K562 (cell line): Measurements from ENCODE around the gene KCNQ5. TPM values are rescaled to one million over a fixed set of nuclear protein-coding genes. Genes with fewer than 3 reads are reported as not detected.

Experiments
- ATAC-seq: fragments of 200-7000 bp; cut with Tn5 transposase; 3 replicates; pipeline ENCODE4 v1.9.1; 2020; ENCODE audit warnings: moderate library complexity
- BruUV-seq: library from RNA; stranded (reverse); fragments of 400-500 nt; replicated peaks from 2 replicates; lab custom pipeline; 2021; lab: Mats Ljungman, UMichigan
- CTCF ChIA-PET: fragments of 300-600 bp; formaldehyde crosslinking; extraction: SDS; loops from one replicate; lab custom pipeline; 2021; ENCODE audit warnings: low intra/inter-chr PET ratio; lab: Yijun Ruan, JAX
- POLR2A ChIA-PET: fragments of 300-600, 350-650 bp; sonication (Branson Sonifier 250); formaldehyde crosslinking; extraction: SDS; loops from one replicate; lab custom pipeline; 2021; ENCODE audit warnings: antibody characterized with exemption, inconsistent platforms; lab: Yijun Ruan, JAX
- DNase-seq, 4 experiments: peaks; one replicate each; pipeline versions ENCODE4 v3.0.0 to v3.0.0-alpha.2; 2011 to 2018; ENCODE audit warnings: low spot score in 3 of 4, mixed read lengths in 3 of 4; ENCODE audit errors: extremely low read depth in 1 of 4
- FAIRE-seq: peaks from 2 replicates; lab custom pipeline; 2011; peaks lifted over from hg19 to GRCh38; lab: Jason Lieb, UNC
- H2AFZ ChIP-seq: 2 replicates; pipeline ENCODE4 v1.6.0; 2011; ENCODE audit warnings: low read depth, low read length, control low read depth, inconsistent platforms
- H3K27ac ChIP-seq: fragments of 200-600 bp; 3 replicates; pipeline ENCODE4 v1.8.0; 2011; ENCODE audit warnings: low read depth, mild to moderate bottlenecking, control low read depth, inconsistent platforms, low read length, moderate library complexity, mixed read lengths; ENCODE audit errors: extremely low read depth
- H3K27me3 ChIP-seq, 2 experiments: fragments of 300-600 bp in 1 of 2; 2 replicates in 1 of 2; 3 replicates in 1 of 2; pipeline versions ENCODE4 v1.6.0 to v1.8.0; 2011; ENCODE audit warnings: inconsistent platforms in 2 of 2, low read length in 2 of 2, mild to moderate bottlenecking in 1 of 2, mixed read lengths in 1 of 2, moderate library complexity in 1 of 2; ENCODE audit not compliant: control insufficient read depth in 2 of 2, insufficient read depth in 2 of 2
- H3K36me3 ChIP-seq: fragments of 300-600 bp; 3 replicates; pipeline ENCODE4 v1.8.0; 2011; ENCODE audit warnings: mild to moderate bottlenecking, low read length, inconsistent platforms; ENCODE audit not compliant: control insufficient read depth, insufficient read depth
- H3K4me1 ChIP-seq, 2 experiments: fragments of 200-600 bp in 1 of 2; replicated peaks in 1 of 2; 2 replicates in 1 of 2; 3 replicates in 1 of 2; pipeline versions ENCODE4 v1.5.1 to v1.8.0; 2011; ENCODE audit warnings: inconsistent platforms in 2 of 2, low read length in 2 of 2, mild to moderate bottlenecking in 1 of 2, mixed read lengths in 1 of 2, moderate library complexity in 1 of 2; ENCODE audit not compliant: control insufficient read depth in 2 of 2, insufficient read depth in 2 of 2
- H3K4me2 ChIP-seq: 2 replicates; pipeline ENCODE4 v1.6.1; 2011; ENCODE audit warnings: low read length, control low read depth, inconsistent platforms, mixed read lengths; ENCODE audit not compliant: insufficient read depth
- H3K4me3 ChIP-seq: fragments of 200-600 bp; sonication (generic), shearing (Covaris generic); 2 replicates; pipeline ENCODE4 v1.5.1; 2016; ENCODE audit warnings: control low read depth, inconsistent platforms
- H3K79me2 ChIP-seq: fragments of 200-600 bp; 3 replicates; pipeline ENCODE4 v1.8.0; 2011; ENCODE audit warnings: low read length, inconsistent platforms; ENCODE audit not compliant: control insufficient read depth, insufficient read depth
- H3K9ac ChIP-seq, 2 experiments: 2 replicates each; pipeline versions ENCODE4 v1.6.0 to v1.6.1; 2011; ENCODE audit warnings: low read depth in 2 of 2, low read length in 2 of 2, control low read depth in 1 of 2, inconsistent platforms in 1 of 2, mild to moderate bottlenecking in 1 of 2, mixed read lengths in 1 of 2; ENCODE audit not compliant: insufficient read depth in 1 of 2
- H3K9me1 ChIP-seq: one replicate; pipeline ENCODE4 v1.6.0; 2011; ENCODE audit warnings: inconsistent platforms, mild to moderate bottlenecking, low read length, moderate library complexity; ENCODE audit not compliant: control insufficient read depth, insufficient read depth
- H3K9me3 ChIP-seq: replicated peaks from 2 replicates; pipeline ENCODE4 v1.5.1; 2011; ENCODE audit warnings: low read depth, low read length, inconsistent platforms; ENCODE audit not compliant: control insufficient read depth, insufficient read depth
- H4K20me1 ChIP-seq: replicated peaks from 2 replicates; pipeline ENCODE4 v1.6.1; 2011; ENCODE audit warnings: low read length, inconsistent platforms, mixed read lengths; ENCODE audit not compliant: control insufficient read depth, insufficient read depth
- ARID4B ChIP-seq: sonication (generic); formaldehyde crosslinking; IDR thresholded peaks from 2 replicates; pipeline ENCODE4 v1.8.0; 2022; ENCODE audit warnings: mild to moderate bottlenecking, missing genetic modification reagents
- CEBPB ChIP-seq: fragments of 450-650 bp; IDR thresholded peaks from 2 replicates; pipeline ENCODE4 v1.6.1; 2016; ENCODE audit warnings: missing genetic modification characterization, missing compliant biosample characterization
- ERF ChIP-seq: fragments of 450-650 bp; formaldehyde crosslinking; IDR thresholded peaks from 2 replicates; pipeline ENCODE4 v1.4.0; 2020; ENCODE audit warnings: mild to moderate bottlenecking, mixed read lengths
- ETS2 ChIP-seq: IDR thresholded peaks from 2 replicates; pipeline ENCODE4 v1.6.1; 2016; ENCODE audit warnings: borderline replicate concordance, missing genetic modification characterization, mild to moderate bottlenecking, moderate library complexity, missing compliant biosample characterization; ENCODE audit not compliant: poor library complexity, severe bottlenecking
- FOXA1 ChIP-seq: fragments of 450-650 bp; IDR thresholded peaks from 2 replicates; pipeline ENCODE4 v1.6.1; 2016; ENCODE audit warnings: mild to moderate bottlenecking, borderline replicate concordance
- PTTG1 ChIP-seq: fragments of 450-650 bp; IDR thresholded peaks from 2 replicates; pipeline ENCODE4 v1.6.1; 2016; ENCODE audit warnings: low read depth, mild to moderate bottlenecking, missing genetic modification characterization, missing compliant biosample characterization
- TFAM ChIP-seq: fragments of 250-450 bp; sonication (Bioruptor Pico); conservative IDR thresholded peaks from 2 replicates; pipeline ENCODE4 v1.5.0; 2021; ENCODE audit warnings: mild to moderate bottlenecking, moderate library complexity
- TFAP4 ChIP-seq: sonication (generic); formaldehyde crosslinking; IDR thresholded peaks from 2 replicates; pipeline ENCODE4 v1.8.0; 2022; ENCODE audit warnings: missing genetic modification reagents, mild to moderate bottlenecking, moderate library complexity, borderline replicate concordance
- ZNF143 ChIP-seq: sonication (generic); formaldehyde crosslinking; IDR thresholded peaks from 2 replicates; pipeline ENCODE4 v1.9.0; 2022; ENCODE audit warnings: mild to moderate bottlenecking, missing genetic modification reagents
- ZNF217 ChIP-seq: sonication (generic); formaldehyde crosslinking; IDR thresholded peaks from 2 replicates; pipeline ENCODE4 v1.8.0; 2022; ENCODE audit warnings: mild to moderate bottlenecking, missing genetic modification reagents
- WGBS: fragments of 100-300 bp; shearing (Covaris generic); methylation state at CpG from one replicate; pipeline ENCODE4 v1.1.6; 2016; ENCODE audit warnings: low coverage, mixed read lengths; ENCODE audit not compliant: insufficient coverage; ENCODE audit errors: missing lambda C conversion rate; 5-methylcytosine and 5-hydroxymethylcytosine counted together
- in situ Hi-C: fragments of 300-500 bp; cut with MboI; formaldehyde crosslinking; loops from 4 replicates; pipeline ENCODE4 v1.15.0; 2018; ENCODE audit warnings: inconsistent platforms, mixed read lengths
- intact Hi-C: fragments of 100-400 bp; cut with micrococcal nuclease; formaldehyde crosslinking; loops from 2 replicates; pipeline ENCODE4 v1.14.2; 2022
- polyA plus RNA-seq, 8 experiments: library from polyadenylated mRNA; depleted of rRNA in 4 of 8; stranded (reverse) in 5 of 8; unstranded in 3 of 8; fragments of >200 nt; fragmentation: Nextera tagmentation in 2 of 8; fragmentation: Illumina TruSeq in 1 of 8; extraction: Ambion mirVana in 2 of 8; extraction: Trizol in 1 of 8; gene quantifications; 2 replicates each; pipeline versions ENCODE4 v1.2.1 to v1.2.3, GENCODE V29; 2011 to 2014; ENCODE audit warnings: inconsistent platforms in 1 of 8, missing spikeins in 1 of 8
- total RNA-seq, 7 experiments: library from RNA; depleted of rRNA in 6 of 7; stranded (reverse); fragments of >200 nt in 6 of 7; fragmentation: Illumina TruSeq in 2 of 7; extraction: Trizol in 2 of 7; gene quantifications; 2 replicates each; pipeline versions ENCODE4 v1.2.1 to v1.2.3, GENCODE V29; 2011 to 2021; ENCODE audit warnings: low replicate concordance in 1 of 7

KCNQ5 gene
- total and polyA plus RNA-seq, 9 of the 15 experiments (the other 6 are each of a cell fraction or from before 2014, with no cell fraction given) = 0.31 to 5.9 (median 2.6) TPM

GRCh38 chr6:72783666-72784065 is 161.8 kb downstream of the KCNQ5 start:
- Histone ChIP-seq H3K4me3 (no peak overlapping the region), H3K9me1 (no peaks in the 10 kb centered on the region), H3K9me3 (no peaks in the 10 kb centered on the region), H3K79me2 (no peaks in the 10 kb centered on the region), H4K20me1 (no peaks in the 10 kb centered on the region), H3K4me2 (no peak overlapping the region), H3K27ac (no peak overlapping the region), H3K4me1 (no peaks in the 10 kb centered on the region), H2AFZ (no peak overlapping the region), H3K36me3 (no peaks in the 10 kb centered on the region), H3K27me3 (no peaks in the 10 kb centered on the region), H3K9ac (no peak overlapping the region)
- ChIA-PET POLR2A (no interaction called here), CTCF (no interaction called here)
- BruUV-seq = no TSS peak
- no peak for ATAC-seq
- in situ Hi-C loops (no loop called here), intact Hi-C loops (no loop called here)
- 24% methylated on average over 1 of the region's 1 CpG for WGBS
- TF ChIP-seq TFAM (no peak), ERF (CRISPR knock-in tag) (no peak), TFAP4 (CRISPR knock-in tag) (no peak), ZNF217 (CRISPR knock-in tag) (no peak), FOXA1 (no peak), CEBPB (tag) (no peak)
- FAIRE-seq = no peak
- DNase-seq = no peak

GRCh38 chr6:72784071-72784470 is 162.2 kb downstream of the KCNQ5 start:
- ChIA-PET CTCF (no interaction called here), POLR2A (no interaction called here)
- no peak overlapping the region for H3K9ac ChIP-seq
- in situ Hi-C loops = no loop called here
- H3K9me1 ChIP-seq = no peaks in the 10 kb centered on the region
- intact Hi-C loops = no loop called here
- no TSS peak for BruUV-seq
- no peaks in the 10 kb centered on the region for H4K20me1 ChIP-seq
- FAIRE-seq = no peak
- H3K4me2 ChIP-seq = no peak overlapping the region
- H3K79me2 ChIP-seq = no peaks in the 10 kb centered on the region
- no peaks in the 10 kb centered on the region for H3K27me3 ChIP-seq
- WGBS = 10% methylated on average over 3 of the region's 3 CpGs
- no peaks in the 10 kb centered on the region for H3K36me3 ChIP-seq
- H3K4me3 ChIP-seq = no peak overlapping the region
- H3K9me3 ChIP-seq = no peaks in the 10 kb centered on the region
- no peaks in the 10 kb centered on the region for H3K4me1 ChIP-seq
- TF ChIP-seq ETS2 (no peak), PTTG1 (tag) (no peak), ZNF143 (CRISPR knock-in tag) (no peak), ARID4B (no peak)
- no peak overlapping the region for H2AFZ ChIP-seq
- no peak for DNase-seq
- ATAC-seq = no peak
- H3K27ac ChIP-seq = no peak overlapping the region
